ENCODE measurements around the gene SERPINE2.

- TF ChIP-seq CTCF (IDR thresholded peaks at IDR 0.05) (no peak), POLR2A (IDR thresholded peaks at IDR 0.05) (no peak)
Measured at GRCh38 chr2:224036731-224037361, 2.2 kb downstream of the SERPINE2 start.
